Upper lobe of right lung (tissue), 1 donor: ENCODE measurements around the gene RNASET2. TPM values are rescaled to one million over a fixed set of nuclear protein-coding genes. Genes with fewer than 3 reads are reported as not detected.

Experiments
- ATAC-seq: fragments of 200-7000 bp; cut with Tn5 transposase; one replicate; pipeline ENCODE4 v1.9.1; 2020; ENCODE audit warnings: mild to moderate bottlenecking, moderate library complexity
- DNase-seq: peaks from one replicate; pipeline ENCODE4 v3.0.0-alpha.2; 2020
- H3K27ac ChIP-seq: fragments of 200-600 bp; one replicate; pipeline ENCODE4 v1.8.0; 2022
- H3K27me3 ChIP-seq: fragments of 200-600 bp; one replicate; pipeline ENCODE4 v1.8.0; 2022; ENCODE audit warnings: mild to moderate bottlenecking
- H3K36me3 ChIP-seq: fragments of 200-600 bp; one replicate; pipeline ENCODE4 v1.8.0; 2022
- H3K4me1 ChIP-seq: fragments of 200-600 bp; one replicate; pipeline ENCODE4 v1.8.0; 2022
- H3K4me3 ChIP-seq: fragments of 200-600 bp; one replicate; pipeline ENCODE4 v1.8.0; 2022; ENCODE audit warnings: mild to moderate bottlenecking
- H3K9me3 ChIP-seq: fragments of 200-600 bp; one replicate; pipeline ENCODE4 v1.8.0; 2022
- CTCF ChIP-seq: fragments of 200-600 bp; IDR thresholded peaks from one replicate; pipeline ENCODE4 v1.8.0; 2022; ENCODE audit warnings: antibody characterized with exemption
- intact Hi-C: fragments of 100-400 bp; cut with DNase I; formaldehyde crosslinking; loops from one replicate; pipeline ENCODE4 v1.11.0; 2022
- microRNA-seq: library from miRNA; unstranded; fragments of <30 nt; microRNA quantifications from one replicate; pipeline ENCODE4 v1.2.0, GENCODE V29; 2020; ENCODE audit warnings: borderline microRNAs expressed
- total RNA-seq: library from RNA; stranded (reverse); fragmentation: NEBNext Ultra II Directional; extraction: Animal tissue kit (Norgen Biotek cat#: 25700); gene quantifications from one replicate; pipeline ENCODE4 v1.2.1, GENCODE V29; 2021
- donor health status: DM: no; HTN: yes; CAD: no; lungs with severe emphysema.

The RNASET2 gene
- total RNA-seq, 1 donor from 2014 or later, result 73.1 TPM

GRCh38 chr6:166879594-166879993 is 76.8 kb downstream of the RNASET2 start:
- DNase-seq (no peak), ATAC-seq (no peak)
- Histone ChIP-seq H3K36me3 (no peaks in the 10 kb centered on the region), H3K4me3 (no peak overlapping the region), H3K4me1 (no peaks in the 10 kb centered on the region), H3K27me3 (no peaks in the 10 kb centered on the region), H3K9me3 (no peaks in the 10 kb centered on the region), H3K27ac (no peak overlapping the region)
- TF ChIP-seq CTCF, result no peak
- intact Hi-C loops, result no loop called here

Small RNA genes lying within 50 kb of the gene (microRNA-seq; reads per million reads assigned to microRNA genes)
- not detected for gene MIR3939

Other genes with a start within 250 kb of the RNASET2 start
- 10.7 TPM for gene CEP43, start 42.8 kb upstream of the RNASET2 start, total RNA-seq
- 1.4 TPM for gene CCR6, start 166.5 kb upstream of the RNASET2 start, total RNA-seq
- not detected for gene GPR31, start 201.4 kb upstream of the RNASET2 start, total RNA-seq